Caco-2 (cell line): Measurements from ENCODE around the gene LRRC8C. TPM values are rescaled to one million over a fixed set of nuclear protein-coding genes. Genes with fewer than 3 reads are reported as not detected.

Experiments used
- BruUV-seq: library from RNA; stranded (reverse); fragments of 400-500 nt; replicated peaks from 2 replicates; lab custom pipeline; 2021; lab: Mats Ljungman, UMichigan
- CTCF ChIA-PET: fragments of 300-600 bp; sonication (Branson Sonifier 250); formaldehyde crosslinking; loops from one replicate; lab custom pipeline; 2022; ENCODE audit warnings: antibody characterized with exemption; lab: Charles Lee
- POLR2A ChIA-PET: fragments of 300-600 bp; sonication (Branson Sonifier 250); formaldehyde crosslinking; loops from one replicate; lab custom pipeline; 2022; ENCODE audit warnings: antibody characterized with exemption; lab: Charles Lee
- DNase-seq, 2 experiments: peaks; one replicate each; pipeline versions ENCODE4 v3.0.0 to v3.0.0-alpha.2; 2020 to 2022
- H3K27me3 ChIP-seq: replicated peaks from 2 replicates; pipeline ENCODE4 v1.6.0; 2011; ENCODE audit warnings: low read length; ENCODE audit not compliant: control insufficient read depth, insufficient read depth
- H3K36me3 ChIP-seq: 2 replicates; pipeline ENCODE4 v1.5.1; 2011; ENCODE audit warnings: low read length; ENCODE audit not compliant: control insufficient read depth, insufficient read depth
- H3K4me1 ChIP-seq: fragments of 250-450 bp; sonication (Bioruptor Pico); 2 replicates; pipeline ENCODE4 v1.5.1; 2020; ENCODE audit warnings: mild to moderate bottlenecking
- H3K4me3 ChIP-seq: 2 replicates; pipeline ENCODE4 v1.5.1; 2011; ENCODE audit warnings: low read depth, mild to moderate bottlenecking, control low read depth, low read length
- H3K9me3 ChIP-seq: fragments of 250-450 bp; sonication (Bioruptor Pico); 2 replicates; pipeline ENCODE4 v1.5.1; 2020; ENCODE audit warnings: mild to moderate bottlenecking, moderate library complexity
- H3K27ac Mint-ChIP-seq: one replicate; pipeline ENCODE4 v1.8.0; 2022; ENCODE audit warnings: mixed read lengths; ENCODE audit not compliant: unreplicated experiment
- H3K27me3 Mint-ChIP-seq: one replicate; pipeline ENCODE4 v1.8.0; 2022; ENCODE audit warnings: mixed read lengths; ENCODE audit not compliant: insufficient read depth, unreplicated experiment
- H3K36me3 Mint-ChIP-seq: one replicate; pipeline ENCODE4 v1.8.0; 2022; ENCODE audit warnings: mild to moderate bottlenecking, mixed read lengths; ENCODE audit not compliant: insufficient read depth, unreplicated experiment
- H3K4me1 Mint-ChIP-seq: one replicate; pipeline ENCODE4 v1.8.0; 2022; ENCODE audit warnings: low read depth, mixed read lengths; ENCODE audit not compliant: unreplicated experiment
- H3K4me3 Mint-ChIP-seq: one replicate; pipeline ENCODE4 v1.8.0; 2022; ENCODE audit warnings: mild to moderate bottlenecking, moderate library complexity, mixed read lengths; ENCODE audit not compliant: unreplicated experiment
- H3K9me3 Mint-ChIP-seq: one replicate; pipeline ENCODE4 v1.8.0; 2022; ENCODE audit warnings: mixed read lengths; ENCODE audit not compliant: unreplicated experiment
- CTCF ChIP-seq, 2 experiments: fragments of 200-600 bp in 1 of 2; IDR thresholded peaks; 1 replicate in 1 of 2; 2 replicates in 1 of 2; pipeline versions ENCODE4 v1.5.1 to v1.8.0; 2011 to 2022; ENCODE audit warnings: antibody characterized with exemption in 1 of 2, control low read depth in 1 of 2, inconsistent platforms in 1 of 2, low read depth in 1 of 2, low read length in 1 of 2, mild to moderate bottlenecking in 1 of 2, moderate library complexity in 1 of 2; ENCODE audit not compliant: insufficient read depth in 1 of 2, severe bottlenecking in 1 of 2, unreplicated experiment in 1 of 2
- intact Hi-C: fragments of 100-400 bp; cut with micrococcal nuclease; formaldehyde crosslinking; loops from one replicate; pipeline ENCODE4 v1.10.0; 2022; ENCODE audit not compliant: unreplicated experiment
- total RNA-seq: library from RNA; stranded (reverse); gene quantifications from 2 replicates; pipeline ENCODE4 v1.2.3, GENCODE V29; 2022

Gene LRRC8C
- total RNA-seq, 1 experiment from 2014 or later = 0.11 TPM

- ChIA-PET CTCF (no interaction called here), POLR2A (no interaction called here)
- no peaks in the 10 kb centered on the region for H3K36me3 ChIP-seq
- no TSS peak for BruUV-seq
- H3K4me3 ChIP-seq = no peak overlapping the region
- no peak for TF ChIP-seq CTCF (IDR thresholded peaks at IDR 0.05; ENCODE audit: insufficient read depth in 1 of 2, low read depth in 1 of 2, low read length in 1 of 2, severe bottlenecking in 1 of 2, unreplicated experiment in 1 of 2)
- no peaks in the 10 kb centered on the region for H3K4me1 ChIP-seq
- DNase-seq = no peak
- peaks cover 4% of the 10 kb centered on the region for H3K27me3 Mint-ChIP-seq
- no peaks in the 10 kb centered on the region for H3K9me3 Mint-ChIP-seq
- H3K9me3 ChIP-seq = no peaks in the 10 kb centered on the region
- H3K27me3 ChIP-seq = no peaks in the 10 kb centered on the region
- no peaks in the 10 kb centered on the region for H3K4me1 Mint-ChIP-seq
- intact Hi-C loops = no loop called here
- H3K36me3 Mint-ChIP-seq = no peaks in the 10 kb centered on the region
- no peak overlapping the region for H3K4me3 Mint-ChIP-seq
- no peak overlapping the region for H3K27ac Mint-ChIP-seq
Measured at GRCh38 chr1:89732643-89733222, 99.8 kb downstream of the LRRC8C start.

GRCh38 chr1:89733748-89734147, 100.8 kb downstream of the LRRC8C start:
- DNase-seq = no peak
- Histone ChIP-seq H3K4me1 (no peaks in the 10 kb centered on the region), H3K9me3 (no peaks in the 10 kb centered on the region), H3K4me3 (no peak overlapping the region), H3K36me3 (no peaks in the 10 kb centered on the region), H3K27me3 (no peaks in the 10 kb centered on the region)
- POLR2A ChIA-PET = no interaction called here
- no peak overlapping the region for H3K4me3 Mint-ChIP-seq
- BruUV-seq = no TSS peak
- no peak for TF ChIP-seq CTCF (IDR thresholded peaks at IDR 0.05; ENCODE audit: insufficient read depth in 1 of 2, low read depth in 1 of 2, low read length in 1 of 2, severe bottlenecking in 1 of 2, unreplicated experiment in 1 of 2)
- peaks cover 4% of the 10 kb centered on the region for H3K27me3 Mint-ChIP-seq
- intact Hi-C loops = no loop called here
- CTCF ChIA-PET = no interaction called here
- no peaks in the 10 kb centered on the region for H3K9me3 Mint-ChIP-seq
- H3K27ac Mint-ChIP-seq = no peak overlapping the region
- no peaks in the 10 kb centered on the region for H3K4me1 Mint-ChIP-seq
- H3K36me3 Mint-ChIP-seq = no peaks in the 10 kb centered on the region

- CTCF ChIA-PET = no interaction called here
- POLR2A ChIA-PET = no interaction called here
- Mint-ChIP-seq H3K36me3 (no peaks in the 10 kb centered on the region), H3K27me3 (peaks cover 4% of the 10 kb centered on the region), H3K4me1 (no peaks in the 10 kb centered on the region), H3K27ac (no peak overlapping the region), H3K4me3 (no peak overlapping the region), H3K9me3 (no peaks in the 10 kb centered on the region)
- Histone ChIP-seq H3K27me3 (no peaks in the 10 kb centered on the region), H3K36me3 (no peaks in the 10 kb centered on the region), H3K4me3 (no peak overlapping the region), H3K4me1 (no peaks in the 10 kb centered on the region), H3K9me3 (no peaks in the 10 kb centered on the region)
- TF ChIP-seq CTCF (IDR thresholded peaks at IDR 0.05; ENCODE audit: insufficient read depth in 1 of 2, low read depth in 1 of 2, low read length in 1 of 2, severe bottlenecking in 1 of 2, unreplicated experiment in 1 of 2) = no peak
- no TSS peak for BruUV-seq
- no peak for DNase-seq
- intact Hi-C loops = no loop called here
Measured at GRCh38 chr1:89734442-89734841, 101.5 kb downstream of the LRRC8C start.
